ENCODE results near the gene RERE.

The RERE gene

DNA sequence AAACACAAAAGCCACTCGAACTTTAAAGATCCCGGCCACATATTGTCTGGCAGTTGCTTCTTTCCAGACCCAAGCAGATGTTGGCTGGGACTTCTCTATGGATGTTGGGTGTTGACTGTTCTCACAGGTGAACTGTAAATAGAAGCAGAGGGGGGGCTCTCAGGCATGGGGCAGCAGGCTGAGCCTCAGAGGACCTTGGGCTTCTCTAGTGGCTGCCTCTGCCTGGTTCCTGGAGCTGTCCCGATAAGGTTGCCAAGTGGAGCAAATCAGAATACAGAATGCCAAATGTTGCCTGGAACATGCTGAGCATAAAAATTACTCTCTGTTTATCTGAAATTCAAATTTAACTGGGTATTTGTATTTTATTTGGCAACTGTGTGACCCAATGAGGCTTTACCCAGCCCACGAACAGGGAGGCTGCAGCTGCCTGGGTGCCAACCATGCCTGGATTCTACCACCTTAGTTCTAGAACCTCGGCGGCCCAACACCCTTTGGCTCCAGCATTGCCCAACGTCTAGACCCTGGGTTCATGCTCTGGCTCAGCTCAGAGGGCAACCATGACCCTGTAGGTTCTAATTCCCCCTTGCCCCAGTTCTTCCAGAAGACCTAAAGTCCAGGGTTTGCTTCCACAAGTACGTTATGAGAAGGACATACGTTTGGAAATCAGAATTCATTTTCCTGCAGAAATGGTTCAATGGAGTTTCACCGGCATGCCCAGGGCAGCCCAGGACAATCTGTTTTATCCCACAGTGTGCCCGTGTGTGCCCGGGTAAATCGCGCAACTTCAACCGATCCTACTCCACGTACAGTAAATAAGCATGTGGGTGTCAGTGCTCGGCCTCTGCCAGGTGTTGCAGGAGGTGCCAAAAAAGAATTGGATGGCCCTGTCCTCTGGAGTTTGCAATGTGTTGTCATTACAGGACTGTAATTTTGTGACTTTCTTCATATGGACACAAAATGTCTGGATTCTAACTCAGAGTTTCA is 504.9 kb downstream of the RERE start:
- DNase-seq, result no peak

DNA sequence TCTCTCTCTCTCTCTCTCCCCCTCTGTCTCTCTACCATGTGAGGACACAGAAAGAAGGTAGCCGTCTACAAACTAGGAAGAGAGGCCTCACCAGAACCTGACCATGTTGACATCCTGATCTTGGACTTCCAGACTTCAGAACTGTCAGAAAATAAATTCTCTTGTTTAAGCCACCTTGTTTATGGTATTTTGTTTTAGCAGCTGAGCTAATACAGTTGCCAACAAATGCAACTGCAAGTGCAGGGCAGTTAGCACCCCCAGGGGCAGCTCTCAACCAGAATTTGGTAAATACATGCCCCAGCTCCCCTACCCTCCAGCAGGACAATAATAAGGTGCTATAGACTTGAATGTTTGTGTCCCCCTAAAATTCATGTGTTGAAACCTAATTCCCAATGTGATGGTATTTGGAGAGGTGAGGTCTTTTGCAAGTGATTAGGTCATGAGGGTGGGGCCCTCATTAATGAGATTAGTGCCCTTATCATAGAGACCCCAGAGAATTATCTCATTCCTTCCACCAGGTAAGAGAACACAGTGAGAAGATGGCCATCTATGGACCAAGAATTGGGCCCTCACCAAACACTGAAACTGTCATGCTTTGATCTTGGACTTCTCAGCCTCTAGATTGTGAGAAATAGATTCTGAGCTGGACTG is 506.2 kb downstream of the RERE start:
- no peak for DNase-seq

GRCh38 chr1:8307628-8308027 is 509.8 kb downstream of the RERE start:
- no peak for DNase-seq

- no peak for DNase-seq
These were observed 513.6 kb downstream of the RERE start for GRCh38 chr1:8303876-8304275.

DNA sequence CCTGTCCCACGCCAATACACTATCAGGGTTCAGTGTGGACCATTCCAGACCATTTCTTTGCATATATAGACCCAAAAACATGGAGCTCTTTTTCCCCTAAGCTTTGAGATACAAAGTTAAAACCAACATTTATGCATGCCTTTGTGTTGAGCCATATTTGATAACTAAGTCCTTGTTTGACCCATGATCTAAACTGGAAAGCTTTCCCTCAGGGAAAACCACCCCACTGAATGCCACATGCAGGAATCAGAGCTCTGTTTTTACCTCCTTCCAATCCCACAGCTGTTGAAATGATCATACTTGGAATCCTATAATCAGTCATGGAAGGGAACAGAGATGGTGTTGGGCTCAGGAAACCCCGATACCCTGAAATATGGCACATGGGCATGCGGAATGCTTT is 514.3 kb downstream of the RERE start:
- DNase-seq, result no peak

Data from effector CD8-positive, alpha-beta T cell (primary cell).